Liver (tissue), 9 donors: Measurements from ENCODE around the gene UFD1. TPM values are rescaled to one million over a fixed set of nuclear protein-coding genes. Genes with fewer than 3 reads are reported as not detected.
A peak's percentile ranks its signal among the peaks of the same experiment; 100 is the strongest.

Experiments
- DNase-seq: peaks from one replicate; pipeline ENCODE4 v3.0.0-alpha.2; 2017; ENCODE audit warnings: low spot score
- H3K27ac ChIP-seq, 2 donors: one replicate each; pipeline ENCODE4 v1.7.0; 2013; ENCODE audit warnings: inconsistent platforms in 2 of 2, low read length in 2 of 2, control low read depth in 1 of 2, low read depth in 1 of 2, mild to moderate bottlenecking in 1 of 2
- H3K27me3 ChIP-seq, 4 donors: one replicate each; pipeline versions ENCODE4 v1.6.1 to v1.7.0; 2013; ENCODE audit warnings: low read length in 3 of 4, inconsistent platforms in 1 of 4, mild to moderate bottlenecking in 1 of 4, moderate library complexity in 1 of 4; ENCODE audit not compliant: control insufficient read depth in 4 of 4, insufficient read depth in 4 of 4
- H3K36me3 ChIP-seq, 4 donors: one replicate each; pipeline versions ENCODE4 v1.6.1 to v1.7.0; 2013; ENCODE audit warnings: low read length in 3 of 4, mild to moderate bottlenecking in 3 of 4, low read depth in 1 of 4, moderate library complexity in 1 of 4; ENCODE audit not compliant: control insufficient read depth in 4 of 4, insufficient read depth in 3 of 4
- H3K4me1 ChIP-seq, 4 donors: one replicate each; pipeline versions ENCODE4 v1.6.1 to v1.7.0; 2013; ENCODE audit warnings: low read length in 3 of 4, mild to moderate bottlenecking in 3 of 4, moderate library complexity in 1 of 4; ENCODE audit not compliant: control insufficient read depth in 4 of 4, insufficient read depth in 4 of 4
- H3K4me3 ChIP-seq, 3 donors: one replicate each; pipeline versions ENCODE4 v1.6.1 to v1.7.0; 2013; ENCODE audit warnings: low read length in 3 of 3, control low read depth in 1 of 3, low read depth in 1 of 3, mild to moderate bottlenecking in 1 of 3
- H3K9ac ChIP-seq, 2 donors: one replicate each; pipeline ENCODE4 v1.7.0; 2013; ENCODE audit warnings: low read length in 2 of 2, mild to moderate bottlenecking in 2 of 2, moderate library complexity in 2 of 2, control low read depth in 1 of 2, low read depth in 1 of 2
- H3K9me3 ChIP-seq, 4 donors: one replicate each; pipeline versions ENCODE4 v1.6.1 to v1.7.0; 2013; ENCODE audit warnings: low read length in 3 of 4; ENCODE audit not compliant: control insufficient read depth in 4 of 4
- ATF3 ChIP-seq: IDR thresholded peaks from 2 replicates; pipeline ENCODE4 v1.6.1; 2016; ENCODE audit warnings: antibody characterized with exemption
- CTCF ChIP-seq: fragments of 150-350 bp; IDR thresholded peaks from 2 replicates; pipeline ENCODE4 v1.5.1; 2017; ENCODE audit warnings: improper control_type of control experiment, low read depth, low read length; ENCODE audit not compliant: missing input control
- EGR1 ChIP-seq, 2 donors: IDR thresholded peaks; 2 replicates each; pipeline ENCODE4 v1.6.1; 2016 to 2018; ENCODE audit warnings: antibody characterized with exemption in 2 of 2, low read depth in 2 of 2
- FOXA1 ChIP-seq: IDR thresholded peaks from 2 replicates; pipeline ENCODE4 v1.6.1; 2016; ENCODE audit warnings: antibody characterized with exemption
- GABPA ChIP-seq, 2 donors: IDR thresholded peaks in 1 of 2; conservative IDR thresholded peaks in 1 of 2; 2 replicates each; pipeline ENCODE4 v1.6.1; 2016; ENCODE audit warnings: antibody characterized with exemption in 2 of 2, mild to moderate bottlenecking in 1 of 2, moderate library complexity in 1 of 2
- RAD21 ChIP-seq, 2 donors: IDR thresholded peaks; 2 replicates each; pipeline ENCODE4 v1.6.1; 2016; ENCODE audit warnings: antibody characterized with exemption in 2 of 2, mild to moderate bottlenecking in 2 of 2
- RXRA ChIP-seq, 2 donors: IDR thresholded peaks; 2 replicates each; pipeline ENCODE4 v1.6.1; 2017 to 2018; ENCODE audit warnings: antibody characterized with exemption in 2 of 2, mild to moderate bottlenecking in 1 of 2
- WGBS: extraction: QIAGEN DNeasy Blood & Tissue Kit; methylation state at CpG from one replicate; pipeline ENCODE4 v1.1.7; 2013; 5-methylcytosine and 5-hydroxymethylcytosine counted together
- polyA plus RNA-seq, 2 donors: library from polyadenylated mRNA; stranded (reverse) in 1 of 2; unstranded in 1 of 2; fragments of 200-250 nt in 1 of 2; fragments of >200 nt in 1 of 2; fragmentation: Nextera tagmentation in 1 of 2; extraction: Ambion mirVana in 1 of 2; gene quantifications; one replicate each; pipeline versions ENCODE4 v1.2.1 to v1.2.3, GENCODE V29; 2013 to 2015
- total RNA-seq, 2 donors: library from RNA; depleted of rRNA; stranded (reverse); fragments of >200 nt; gene quantifications; one replicate each; pipeline ENCODE4 v1.2.3, GENCODE V29; 2014
- donor health status: healthy.
- donor health status: healthy.
- donor health status: healthy.
- donor health status: healthy.
- donor health status: healthy.

The UFD1 gene
- total and polyA plus RNA-seq, 4 donors: 28.2 to 64.2 (median 54.6) TPM

GRCh38 chr22:19522190-19522880 is 43.3 kb upstream of the UFD1 start:
- no peak for DNase-seq
- no peak for TF ChIP-seq ATF3
- Histone ChIP-seq H3K27me3 (peaks cover 0 to 10% (median 5%) of the 10 kb centered on the region in 4 donors), H3K4me3 (peak overlapping the region in 1 of 3 donors; percentile 35), H3K4me1 (peaks cover 4 to 20% (median 9%) of the 10 kb centered on the region in 4 donors), H3K9ac (no peak overlapping the region), H3K36me3 (no peaks in the 10 kb centered on the region), H3K9me3 (no peaks in the 10 kb centered on the region), H3K27ac (no peak overlapping the region)
- WGBS: 73% methylated on average over 16 of the region's 16 CpGs

GRCh38 chr22:19520566-19521305 is 41.7 kb upstream of the UFD1 start:
- 95% methylated on average over 10 of the region's 10 CpGs for WGBS
- Histone ChIP-seq H3K27ac (no peak overlapping the region), H3K36me3 (no peaks in the 10 kb centered on the region), H3K4me1 (peaks cover 4 to 16% (median 9%) of the 10 kb centered on the region in 4 donors), H3K4me3 (no peak overlapping the region), H3K27me3 (peaks cover 0 to 10% (median 5%) of the 10 kb centered on the region in 4 donors), H3K9ac (no peak overlapping the region), H3K9me3 (no peaks in the 10 kb centered on the region)
- DNase-seq: no peak
- TF ChIP-seq FOXA1 (no peak), ATF3 (no peak), EGR1 (IDR thresholded peaks at IDR 0.05; ENCODE audit: low read depth in 2 of 2) (no peak), RAD21 (IDR thresholded peaks at IDR 0.05) (no peak), RXRA (IDR thresholded peaks at IDR 0.05) (no peak), GABPA (IDR thresholded peaks at IDR 0.05 in 1 of 2, conservative IDR thresholded peaks at IDR 0.05 in 1 of 2) (no peak), CTCF (no peak)

- Histone ChIP-seq H3K4me3 (no peak overlapping the region), H3K9ac (no peak overlapping the region), H3K27me3 (peaks cover 0 to 10% (median 3%) of the 10 kb centered on the region in 4 donors), H3K4me1 (peaks cover 4 to 16% (median 9%) of the 10 kb centered on the region in 4 donors), H3K9me3 (no peaks in the 10 kb centered on the region), H3K36me3 (no peaks in the 10 kb centered on the region), H3K27ac (no peak overlapping the region)
- TF ChIP-seq GABPA (IDR thresholded peaks at IDR 0.05 in 1 of 2, conservative IDR thresholded peaks at IDR 0.05 in 1 of 2): no peak
- no peak for TF ChIP-seq RAD21 (IDR thresholded peaks at IDR 0.05)
- TF ChIP-seq EGR1 (IDR thresholded peaks at IDR 0.05; ENCODE audit: low read depth in 2 of 2): no peak
- 93% methylated on average over 6 of the region's 6 CpGs for WGBS
- no peak for DNase-seq
Observed at GRCh38 chr22:19520007-19520406, 41.0 kb upstream of the UFD1 start.
